Measurements from ENCODE around the gene MSRB3. TPM values are rescaled to one million over a fixed set of nuclear protein-coding genes. Genes with fewer than 3 reads are reported as not detected.

Gene MSRB3
- polyA plus RNA-seq, 1 donor (not counting 4 experiments of a cell fraction or from before 2014, with no cell fraction given): 12.3 TPM

DNA sequence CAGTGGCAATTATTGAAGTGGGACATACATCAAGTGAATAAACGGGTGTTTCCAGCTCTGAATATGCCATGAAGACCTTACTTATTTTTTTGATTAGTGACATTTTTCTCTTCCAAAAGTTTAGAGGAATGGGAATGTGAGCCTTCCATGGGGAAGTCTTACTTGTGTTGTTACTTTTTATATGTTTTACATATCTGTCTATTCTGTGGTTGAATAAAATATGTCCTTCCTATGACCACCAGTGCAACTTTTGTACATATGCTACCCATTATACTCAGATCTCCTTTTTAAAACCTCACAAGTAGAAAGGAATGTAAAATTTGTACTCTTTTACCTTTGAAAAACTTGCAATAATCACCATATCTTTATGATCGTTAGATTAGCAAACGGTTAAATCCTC is 132.7 kb downstream of the MSRB3 start:
- no peaks in the 10 kb centered on the region for H3K4me1 ChIP-seq (ENCODE audit: control insufficient read depth, extremely low read depth, insufficient read depth, low read length)
- no peaks in the 10 kb centered on the region for H3K9me3 ChIP-seq (ENCODE audit: control insufficient read depth, low read depth, low read length)
- H4K20me1 ChIP-seq (ENCODE audit: control insufficient read depth, extremely low read depth, insufficient read depth, low read length): no peaks in the 10 kb centered on the region
- no peaks in the 10 kb centered on the region for H3K79me2 ChIP-seq (ENCODE audit: control insufficient read depth, insufficient read depth, low read length)
- H3K27me3 ChIP-seq (ENCODE audit: control insufficient read depth, extremely low read depth, insufficient read depth, low read length): no peaks in the 10 kb centered on the region
- DNase-seq (ENCODE audit: low read depth, low spot score) (no peak), FAIRE-seq (no peak)
- no peak overlapping the region for H2AFZ ChIP-seq (ENCODE audit: control insufficient read depth, low read length)
- dilution Hi-C loops (cut with MboI; ENCODE audit: extremely low pct_ligation_motif_present, low sequenced_read_pairs): no loop called here
- no peak overlapping the region for H3K4me3 ChIP-seq (ENCODE audit: control insufficient read depth in 2 of 3, extremely low read depth in 1 of 3, insufficient read depth in 2 of 3, low read depth in 1 of 3, low read length in 3 of 3)
- no peak overlapping the region for H3K27ac ChIP-seq (ENCODE audit: control insufficient read depth, insufficient read depth, low read length)
- H3K9me1 ChIP-seq (ENCODE audit: control insufficient read depth, extremely low read depth, insufficient read depth, low read length): no peaks in the 10 kb centered on the region
- no peaks in the 10 kb centered on the region for H3K36me3 ChIP-seq (ENCODE audit: control insufficient read depth in 2 of 2, extremely low read depth in 1 of 2, insufficient read depth in 2 of 2, low read length in 2 of 2)
- TF ChIP-seq EZH2 (IDR thresholded peaks at IDR 0.05; ENCODE audit: low read length): no peak
- TF ChIP-seq, protein P1, sequence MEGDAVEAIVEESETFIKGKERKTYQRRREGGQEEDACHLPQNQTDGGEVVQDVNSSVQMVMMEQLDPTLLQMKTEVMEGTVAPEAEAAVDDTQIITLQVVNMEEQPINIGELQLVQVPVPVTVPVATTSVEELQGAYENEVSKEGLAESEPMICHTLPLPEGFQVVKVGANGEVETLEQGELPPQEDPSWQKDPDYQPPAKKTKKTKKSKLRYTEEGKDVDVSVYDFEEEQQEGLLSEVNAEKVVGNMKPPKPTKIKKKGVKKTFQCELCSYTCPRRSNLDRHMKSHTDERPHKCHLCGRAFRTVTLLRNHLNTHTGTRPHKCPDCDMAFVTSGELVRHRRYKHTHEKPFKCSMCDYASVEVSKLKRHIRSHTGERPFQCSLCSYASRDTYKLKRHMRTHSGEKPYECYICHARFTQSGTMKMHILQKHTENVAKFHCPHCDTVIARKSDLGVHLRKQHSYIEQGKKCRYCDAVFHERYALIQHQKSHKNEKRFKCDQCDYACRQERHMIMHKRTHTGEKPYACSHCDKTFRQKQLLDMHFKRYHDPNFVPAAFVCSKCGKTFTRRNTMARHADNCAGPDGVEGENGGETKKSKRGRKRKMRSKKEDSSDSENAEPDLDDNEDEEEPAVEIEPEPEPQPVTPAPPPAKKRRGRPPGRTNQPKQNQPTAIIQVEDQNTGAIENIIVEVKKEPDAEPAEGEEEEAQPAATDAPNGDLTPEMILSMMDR (optimal IDR thresholded peaks at IDR 0.05 in 1 of 3, IDR thresholded peaks at IDR 0.05 in 1 of 3, conservative IDR thresholded peaks at IDR 0.05 in 1 of 3; ENCODE audit: extremely low read depth in 1 of 3, insufficient read depth in 2 of 3, low read length in 3 of 3): no peak
- no peak overlapping the region for H3K9ac ChIP-seq (ENCODE audit: control insufficient read depth, extremely low read depth, insufficient read depth, low read length)
- H3K4me2 ChIP-seq (ENCODE audit: control insufficient read depth, extremely low read depth, insufficient read depth, low read depth, low read length): no peak overlapping the region

DNA sequence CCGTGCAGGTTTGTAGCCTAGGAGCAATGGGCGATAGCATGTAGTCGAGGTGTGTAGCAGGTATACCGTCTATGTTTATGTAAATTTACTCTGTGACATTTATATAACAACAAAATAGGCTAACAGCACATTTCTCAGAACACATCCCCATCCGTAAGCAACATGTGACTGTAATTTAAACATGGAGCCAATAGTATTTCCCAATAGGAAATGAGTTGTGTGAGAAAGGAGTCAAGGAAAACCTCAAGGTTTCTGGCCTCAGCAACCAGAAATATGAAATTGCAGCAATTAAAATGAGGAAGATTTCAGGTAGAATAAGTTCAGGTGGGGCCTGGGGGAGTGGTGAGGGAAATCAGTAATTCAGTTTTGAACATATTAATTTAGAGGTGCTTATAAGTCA is 136.0 kb downstream of the MSRB3 start:
- no peak overlapping the region for H3K9ac ChIP-seq (ENCODE audit: control insufficient read depth, extremely low read depth, insufficient read depth, low read length)
- DNase-seq (ENCODE audit: low read depth, low spot score) (no peak), FAIRE-seq (no peak)
- no peaks in the 10 kb centered on the region for H3K9me1 ChIP-seq (ENCODE audit: control insufficient read depth, extremely low read depth, insufficient read depth, low read length)
- H3K4me2 ChIP-seq (ENCODE audit: control insufficient read depth, extremely low read depth, insufficient read depth, low read depth, low read length): no peak overlapping the region
- no peak for TF ChIP-seq EZH2 (IDR thresholded peaks at IDR 0.05; ENCODE audit: low read length)
- TF ChIP-seq, protein P1 (optimal IDR thresholded peaks at IDR 0.05 in 1 of 3, IDR thresholded peaks at IDR 0.05 in 1 of 3, conservative IDR thresholded peaks at IDR 0.05 in 1 of 3; ENCODE audit: extremely low read depth in 1 of 3, insufficient read depth in 2 of 3, low read length in 3 of 3): no peak
- H3K36me3 ChIP-seq (ENCODE audit: control insufficient read depth in 2 of 2, extremely low read depth in 1 of 2, insufficient read depth in 2 of 2, low read length in 2 of 2): no peaks in the 10 kb centered on the region
- no peak overlapping the region for H3K4me3 ChIP-seq (ENCODE audit: control insufficient read depth in 2 of 3, extremely low read depth in 1 of 3, insufficient read depth in 2 of 3, low read depth in 1 of 3, low read length in 3 of 3)
- no peaks in the 10 kb centered on the region for H3K79me2 ChIP-seq (ENCODE audit: control insufficient read depth, insufficient read depth, low read length)
- no peaks in the 10 kb centered on the region for H3K4me1 ChIP-seq (ENCODE audit: control insufficient read depth, extremely low read depth, insufficient read depth, low read length)
- no peak overlapping the region for H2AFZ ChIP-seq (ENCODE audit: control insufficient read depth, low read length)
- dilution Hi-C loops (cut with MboI; ENCODE audit: extremely low pct_ligation_motif_present, low sequenced_read_pairs): no loop called here
- H3K27ac ChIP-seq (ENCODE audit: control insufficient read depth, insufficient read depth, low read length): no peak overlapping the region
- H4K20me1 ChIP-seq (ENCODE audit: control insufficient read depth, extremely low read depth, insufficient read depth, low read length): no peaks in the 10 kb centered on the region
- no peaks in the 10 kb centered on the region for H3K9me3 ChIP-seq (ENCODE audit: control insufficient read depth, low read depth, low read length)
- H3K27me3 ChIP-seq (ENCODE audit: control insufficient read depth, extremely low read depth, insufficient read depth, low read length): no peaks in the 10 kb centered on the region
